ENCODE results near the gene MAML2. TPM values are rescaled to one million over a fixed set of nuclear protein-coding genes. Genes with fewer than 3 reads are reported as not detected.
"Not testable (repeated sequence)": the region's sequence is repeated elsewhere in the genome, so short reads cannot be mapped to it uniquely, and the experiment has no call there.

The MAML2 gene
- total and polyA plus RNA-seq, 2 experiments from 2014 or later, result 4.7 to 15.3 TPM

GRCh38 chr11:96186806-96187205 lies 156.2 kb downstream of the MAML2 start:
- H3K4me1 ChIP-seq (ENCODE audit: insufficient read depth), result peaks cover 12% of the 10 kb centered on the region
- DNase-seq (ENCODE audit: low spot score), result no peak
- TF ChIP-seq CTCF (IDR thresholded peaks at IDR 0.05; ENCODE audit: poor library complexity), result no peak
- no peak for TF ChIP-seq EZH2phosphoT487 (IDR thresholded peaks at IDR 0.05; ENCODE audit: low read depth, severe bottlenecking, unreplicated experiment)
- TF ChIP-seq EZH2 (IDR thresholded peaks at IDR 0.05; ENCODE audit: borderline replicate concordance), result no peak
- H3K4me3 ChIP-seq, result no peak overlapping the region
- H2AFZ ChIP-seq, result no peak overlapping the region
- H3K27ac ChIP-seq, result no peak overlapping the region
- H3K79me2 ChIP-seq, result peaks cover 36% of the 10 kb centered on the region
- no peaks in the 10 kb centered on the region for H3K9me2 ChIP-seq (replicated peaks; ENCODE audit: insufficient read depth)
- 92% methylated on average over 1 of the region's 1 CpG for WGBS (ENCODE audit: low lambda C conversion rate, missing lambda C conversion rate)
- H3K36me3 ChIP-seq (replicated peaks; ENCODE audit: insufficient read depth, low read depth), result no peaks in the 10 kb centered on the region
- H3K9me3 ChIP-seq (ENCODE audit: low read depth), result no peaks in the 10 kb centered on the region
- H3K4me2 ChIP-seq, result no peak overlapping the region
- H3K27me3 ChIP-seq, result no peaks in the 10 kb centered on the region
- no peaks in the 10 kb centered on the region for H4K20me1 ChIP-seq (ENCODE audit: insufficient read depth, poor library complexity, severe bottlenecking)

GRCh38 chr11:96185220-96185768 lies 157.7 kb downstream of the MAML2 start:
- no peak overlapping the region for H3K4me3 ChIP-seq
- WGBS (ENCODE audit: low lambda C conversion rate, missing lambda C conversion rate), result 76% methylated on average over 4 of the region's 4 CpGs
- no peaks in the 10 kb centered on the region for H4K20me1 ChIP-seq (ENCODE audit: insufficient read depth, poor library complexity, severe bottlenecking)
- no peak for DNase-seq (ENCODE audit: low spot score)
- H3K36me3 ChIP-seq (replicated peaks; ENCODE audit: insufficient read depth, low read depth), result no peaks in the 10 kb centered on the region
- H3K27ac ChIP-seq, result no peak overlapping the region
- no peak overlapping the region for H2AFZ ChIP-seq
- peaks cover 12% of the 10 kb centered on the region for H3K4me1 ChIP-seq (ENCODE audit: insufficient read depth)
- peaks cover 28% of the 10 kb centered on the region for H3K79me2 ChIP-seq
- no peak overlapping the region for H3K4me2 ChIP-seq
- TF ChIP-seq EZH2phosphoT487 (IDR thresholded peaks at IDR 0.05; ENCODE audit: low read depth, severe bottlenecking, unreplicated experiment) (no peak), CTCF (IDR thresholded peaks at IDR 0.05; ENCODE audit: poor library complexity) (no peak), EZH2 (IDR thresholded peaks at IDR 0.05; ENCODE audit: borderline replicate concordance) (no peak)
- no peaks in the 10 kb centered on the region for H3K9me2 ChIP-seq (replicated peaks; ENCODE audit: insufficient read depth)
- no peaks in the 10 kb centered on the region for H3K27me3 ChIP-seq
- no peaks in the 10 kb centered on the region for H3K9me3 ChIP-seq (ENCODE audit: low read depth)

- not testable (repeated sequence) for H3K27me3 ChIP-seq; H3K9me2 ChIP-seq (replicated peaks; ENCODE audit: insufficient read depth); H4K20me1 ChIP-seq (ENCODE audit: insufficient read depth, poor library complexity, severe bottlenecking); H3K4me1 ChIP-seq (ENCODE audit: insufficient read depth); H3K4me2 ChIP-seq; H3K36me3 ChIP-seq (replicated peaks; ENCODE audit: insufficient read depth, low read depth); DNase-seq (ENCODE audit: low spot score); H3K9me3 ChIP-seq (ENCODE audit: low read depth); H3K27ac ChIP-seq; H3K4me3 ChIP-seq; H2AFZ ChIP-seq
- 87% methylated on average over 4 of the region's 4 CpGs for WGBS (ENCODE audit: low lambda C conversion rate, missing lambda C conversion rate)
- H3K79me2 ChIP-seq, result peaks cover 26% of the 10 kb centered on the region
Observed at GRCh38 chr11:96180937-96181336, 162.1 kb downstream of the MAML2 start.

GRCh38 chr11:96180341-96180740 lies 162.7 kb downstream of the MAML2 start:
- TF ChIP-seq EZH2phosphoT487 (IDR thresholded peaks at IDR 0.05; ENCODE audit: low read depth, severe bottlenecking, unreplicated experiment) (no peak), CTCF (IDR thresholded peaks at IDR 0.05; ENCODE audit: poor library complexity) (no peak), EZH2 (IDR thresholded peaks at IDR 0.05; ENCODE audit: borderline replicate concordance) (no peak)
- no peak overlapping the region for H3K4me3 ChIP-seq
- H3K9me2 ChIP-seq (replicated peaks; ENCODE audit: insufficient read depth), result no peaks in the 10 kb centered on the region
- H3K27me3 ChIP-seq, result no peaks in the 10 kb centered on the region
- no peaks in the 10 kb centered on the region for H3K4me1 ChIP-seq (ENCODE audit: insufficient read depth)
- DNase-seq (ENCODE audit: low spot score), result no peak
- no peaks in the 10 kb centered on the region for H3K9me3 ChIP-seq (ENCODE audit: low read depth)
- H2AFZ ChIP-seq, result no peak overlapping the region
- no peak overlapping the region for H3K27ac ChIP-seq
- H3K79me2 ChIP-seq, result peaks cover 24% of the 10 kb centered on the region
- no peaks in the 10 kb centered on the region for H3K36me3 ChIP-seq (replicated peaks; ENCODE audit: insufficient read depth, low read depth)
- H3K4me2 ChIP-seq, result no peak overlapping the region
- H4K20me1 ChIP-seq (ENCODE audit: insufficient read depth, poor library complexity, severe bottlenecking), result no peaks in the 10 kb centered on the region

Measured in hepatocyte (in vitro differentiated cells).